ENCODE measurements around the gene DLAT.

The DLAT gene

DNA sequence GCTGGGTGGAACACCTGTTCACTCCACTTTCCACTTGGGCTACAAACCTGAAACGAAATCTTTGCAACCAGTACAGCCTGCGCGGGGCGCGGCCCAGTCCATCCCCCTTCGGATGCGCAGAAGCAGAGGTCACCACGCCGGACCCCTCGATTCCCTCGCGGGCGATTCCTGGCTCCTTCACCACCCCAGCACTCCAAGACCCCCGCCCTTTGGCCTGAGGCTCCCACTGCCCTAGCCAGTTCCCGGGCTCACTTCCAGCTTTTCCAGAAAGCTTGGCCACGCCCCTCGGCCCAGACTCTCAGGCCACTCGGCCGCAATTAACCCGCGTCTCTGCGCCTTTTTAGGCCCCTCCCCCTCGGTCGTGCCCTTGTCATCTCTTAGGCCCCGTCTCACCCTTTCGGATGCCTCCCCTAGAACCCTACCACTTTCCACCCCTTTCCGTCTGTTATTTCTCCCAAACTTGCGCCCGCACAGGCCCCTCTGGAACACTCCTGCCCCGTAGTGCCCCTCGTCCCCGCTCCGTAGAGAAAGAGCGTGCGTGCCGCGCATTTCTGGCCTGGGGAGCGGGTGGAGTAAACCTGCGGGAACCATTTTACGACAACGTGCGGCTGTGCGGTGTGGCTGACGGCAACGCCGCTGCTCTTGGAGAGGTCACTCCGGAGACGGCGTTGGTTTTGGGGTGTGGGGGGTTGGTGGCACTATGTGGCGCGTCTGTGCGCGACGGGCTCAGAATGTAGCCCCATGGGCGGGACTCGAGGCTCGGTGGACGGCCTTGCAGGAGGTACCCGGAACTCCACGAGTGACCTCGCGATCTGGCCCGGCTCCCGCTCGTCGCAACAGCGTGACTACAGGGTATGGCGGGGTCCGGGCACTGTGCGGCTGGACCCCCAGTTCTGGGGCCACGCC lies at the start of gene DLAT:
TSS of gene DLAT (plus strand) at position 636 of the 906 bp plus-strand sequence. CDS start at position 701, 65 bp downstream.
- no peaks in the 10 kb centered on the region for H3K36me3 ChIP-seq (ENCODE audit: insufficient read depth)
- no peak within 1 kb of the TSS for H3K4me3 ChIP-seq (IDR thresholded peaks at IDR 0.05; ENCODE audit: insufficient read depth, low read depth, low read length)
- H3K9ac ChIP-seq, result peak within 1 kb of the TSS; percentile 94
- TF ChIP-seq, protein P1, sequence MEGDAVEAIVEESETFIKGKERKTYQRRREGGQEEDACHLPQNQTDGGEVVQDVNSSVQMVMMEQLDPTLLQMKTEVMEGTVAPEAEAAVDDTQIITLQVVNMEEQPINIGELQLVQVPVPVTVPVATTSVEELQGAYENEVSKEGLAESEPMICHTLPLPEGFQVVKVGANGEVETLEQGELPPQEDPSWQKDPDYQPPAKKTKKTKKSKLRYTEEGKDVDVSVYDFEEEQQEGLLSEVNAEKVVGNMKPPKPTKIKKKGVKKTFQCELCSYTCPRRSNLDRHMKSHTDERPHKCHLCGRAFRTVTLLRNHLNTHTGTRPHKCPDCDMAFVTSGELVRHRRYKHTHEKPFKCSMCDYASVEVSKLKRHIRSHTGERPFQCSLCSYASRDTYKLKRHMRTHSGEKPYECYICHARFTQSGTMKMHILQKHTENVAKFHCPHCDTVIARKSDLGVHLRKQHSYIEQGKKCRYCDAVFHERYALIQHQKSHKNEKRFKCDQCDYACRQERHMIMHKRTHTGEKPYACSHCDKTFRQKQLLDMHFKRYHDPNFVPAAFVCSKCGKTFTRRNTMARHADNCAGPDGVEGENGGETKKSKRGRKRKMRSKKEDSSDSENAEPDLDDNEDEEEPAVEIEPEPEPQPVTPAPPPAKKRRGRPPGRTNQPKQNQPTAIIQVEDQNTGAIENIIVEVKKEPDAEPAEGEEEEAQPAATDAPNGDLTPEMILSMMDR (conservative IDR thresholded peaks at IDR 0.05; ENCODE audit: low read depth, low read length), result no peak
- H2AFZ ChIP-seq (ENCODE audit: low read depth), result peak within 1 kb of the TSS; percentile 84
- no peaks in the 10 kb centered on the region for H4K20me1 ChIP-seq (ENCODE audit: insufficient read depth)
- H3K4me1 ChIP-seq (ENCODE audit: low read depth, poor library complexity, severe bottlenecking), result peaks cover 14% of the 10 kb centered on the region
- H3K79me2 ChIP-seq (ENCODE audit: insufficient read depth, low read depth), result no peaks in the 10 kb centered on the region; the same call in 1 of the 2 replicates
- H3K4me2 ChIP-seq, result peak within 1 kb of the TSS; percentile 89
- H3K27me3 ChIP-seq (ENCODE audit: insufficient read depth, low read depth), result no peaks in the 10 kb centered on the region
- H3K27ac ChIP-seq, result peak within 1 kb of the TSS; percentile 85

DNA sequence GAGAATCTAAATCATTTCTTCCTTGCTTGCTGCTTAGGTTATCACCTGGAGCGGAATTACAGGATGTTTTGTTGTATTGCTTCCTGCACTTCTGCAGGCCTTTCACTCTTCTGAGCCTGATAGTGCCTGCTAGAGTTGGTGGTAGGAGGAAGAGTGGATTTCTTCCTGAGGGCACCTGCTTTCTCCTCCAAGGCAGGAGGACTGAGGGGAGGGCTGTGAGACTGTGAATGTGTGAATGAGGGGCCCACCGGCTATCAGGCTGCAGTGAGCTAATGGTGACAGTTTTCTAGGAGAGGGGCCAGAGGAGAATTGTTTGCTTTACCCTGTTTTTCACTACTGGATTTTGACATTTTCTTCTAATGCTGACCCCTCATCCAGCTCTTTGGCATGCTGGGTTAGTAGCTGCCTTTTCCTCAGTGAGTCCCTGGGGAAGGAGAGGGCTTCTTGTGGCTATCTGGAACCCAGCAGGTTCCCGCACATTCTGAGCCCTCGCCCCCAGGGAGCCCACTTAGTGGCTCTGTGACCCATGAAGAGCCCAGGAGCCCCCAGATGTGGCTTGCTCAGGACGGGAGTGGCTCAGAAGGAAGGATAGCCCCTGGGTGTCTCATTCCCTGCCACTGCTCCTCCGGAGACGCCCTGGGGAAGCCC lies 49.0 kb upstream of the DLAT start:
- Histone ChIP-seq H3K9ac (no peak overlapping the region), H2AFZ (ENCODE audit: low read depth) (no peak overlapping the region), H3K79me2 (ENCODE audit: insufficient read depth, low read depth) (no peaks in the 10 kb centered on the region), H3K4me1 (ENCODE audit: low read depth, poor library complexity, severe bottlenecking) (peaks cover 14% of the 10 kb centered on the region), H4K20me1 (ENCODE audit: insufficient read depth) (no peaks in the 10 kb centered on the region), H3K4me3 (IDR thresholded peaks at IDR 0.05; ENCODE audit: insufficient read depth, low read depth, low read length) (no peak overlapping the region), H3K27ac (no peak overlapping the region), H3K4me2 (no peak overlapping the region), H3K36me3 (ENCODE audit: insufficient read depth) (no peaks in the 10 kb centered on the region), H3K27me3 (ENCODE audit: insufficient read depth, low read depth) (no peaks in the 10 kb centered on the region)
- TF ChIP-seq, protein P1 (conservative IDR thresholded peaks at IDR 0.05; ENCODE audit: low read depth, low read length), result no peak

DNA sequence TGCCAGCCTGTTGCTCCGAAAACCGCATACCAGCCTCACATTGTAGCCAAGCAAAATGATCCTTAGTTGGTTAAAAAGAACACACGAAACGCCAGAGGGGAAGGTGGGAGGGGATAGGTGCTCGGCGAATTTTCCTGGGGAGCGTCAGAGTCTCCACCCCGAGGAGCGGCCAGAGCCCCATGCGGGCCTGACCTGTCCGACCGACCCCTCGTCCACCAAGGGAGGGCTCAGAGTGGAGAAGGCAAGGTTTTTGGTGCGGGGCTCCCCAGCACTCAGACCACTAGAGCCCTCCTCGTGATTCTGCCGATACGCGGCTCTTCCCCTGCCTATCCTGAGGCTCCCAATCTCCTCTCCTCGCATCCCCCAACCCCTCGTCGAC lies 48.5 kb upstream of the DLAT start:
- Histone ChIP-seq H3K4me3 (IDR thresholded peaks at IDR 0.05; ENCODE audit: insufficient read depth, low read depth, low read length) (no peak overlapping the region), H3K4me2 (no peak overlapping the region), H3K27ac (no peak overlapping the region), H4K20me1 (ENCODE audit: insufficient read depth) (no peaks in the 10 kb centered on the region), H3K9ac (no peak overlapping the region), H3K79me2 (ENCODE audit: insufficient read depth, low read depth) (no peaks in the 10 kb centered on the region), H3K4me1 (ENCODE audit: low read depth, poor library complexity, severe bottlenecking) (peaks cover 14% of the 10 kb centered on the region), H2AFZ (ENCODE audit: low read depth) (no peak overlapping the region), H3K27me3 (ENCODE audit: insufficient read depth, low read depth) (no peaks in the 10 kb centered on the region), H3K36me3 (ENCODE audit: insufficient read depth) (no peaks in the 10 kb centered on the region)
- TF ChIP-seq, protein P1 (conservative IDR thresholded peaks at IDR 0.05; ENCODE audit: low read depth, low read length), result no peak

DNA sequence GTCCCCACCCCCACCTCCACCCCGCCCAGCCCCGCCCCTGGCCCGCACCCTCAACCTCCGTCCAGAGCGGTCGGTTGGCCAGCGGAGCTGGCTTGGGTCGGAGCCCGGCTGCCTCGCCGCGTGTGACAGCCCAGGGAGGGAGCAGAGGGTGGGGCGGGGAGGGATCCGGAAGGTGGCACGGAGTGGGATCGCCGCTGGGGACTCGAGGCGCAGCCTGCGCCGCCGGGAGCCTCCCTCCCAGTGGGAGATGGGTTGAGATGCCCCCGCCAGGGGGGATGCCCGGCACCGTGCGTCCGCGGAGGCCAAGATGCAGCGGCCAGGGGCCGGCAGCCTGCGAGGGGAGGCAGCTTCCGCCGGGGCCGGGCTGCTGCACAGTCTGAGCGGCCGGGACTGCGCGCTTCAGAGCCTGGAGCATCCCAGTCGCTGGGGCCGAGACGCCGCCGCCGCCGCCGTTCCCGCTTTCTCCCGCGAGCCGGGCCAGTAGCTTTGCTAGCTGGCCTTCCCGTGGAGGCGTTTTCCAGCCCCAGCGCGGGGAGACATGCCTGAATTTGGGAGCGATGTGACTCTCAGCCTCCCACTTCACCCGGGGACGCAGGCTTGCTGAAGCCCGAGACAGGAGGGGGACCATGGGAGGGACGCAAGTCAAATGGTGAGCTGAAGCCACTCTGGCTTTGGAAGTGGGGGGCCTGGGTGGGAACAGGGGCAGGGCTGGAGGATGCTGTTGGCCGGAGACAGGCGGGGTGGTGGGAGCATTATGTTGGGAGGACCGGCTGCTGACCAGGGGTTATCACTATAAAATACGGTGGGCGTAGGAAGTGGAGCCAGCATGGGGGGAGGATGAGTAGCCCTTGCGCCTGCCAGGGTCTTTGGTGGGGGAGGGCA lies 47.8 kb upstream of the DLAT start:
- H3K27me3 ChIP-seq (ENCODE audit: insufficient read depth, low read depth), result no peaks in the 10 kb centered on the region
- H3K4me3 ChIP-seq (IDR thresholded peaks at IDR 0.05; ENCODE audit: insufficient read depth, low read depth, low read length), result no peak overlapping the region
- TF ChIP-seq, protein P1 (conservative IDR thresholded peaks at IDR 0.05; ENCODE audit: low read depth, low read length), result no peak
- no peaks in the 10 kb centered on the region for H3K79me2 ChIP-seq (ENCODE audit: insufficient read depth, low read depth)
- H3K27ac ChIP-seq, result no peak overlapping the region
- H3K4me2 ChIP-seq, result no peak overlapping the region
- no peak overlapping the region for H2AFZ ChIP-seq (ENCODE audit: low read depth)
- no peak overlapping the region for H3K9ac ChIP-seq
- no peaks in the 10 kb centered on the region for H3K36me3 ChIP-seq (ENCODE audit: insufficient read depth)
- no peaks in the 10 kb centered on the region for H4K20me1 ChIP-seq (ENCODE audit: insufficient read depth)
- peaks cover 10% of the 10 kb centered on the region for H3K4me1 ChIP-seq (ENCODE audit: low read depth, poor library complexity, severe bottlenecking)

All from KMS-11 (cell line).